ENCODE data around the gene STK38.

STK38 gene

DNA sequence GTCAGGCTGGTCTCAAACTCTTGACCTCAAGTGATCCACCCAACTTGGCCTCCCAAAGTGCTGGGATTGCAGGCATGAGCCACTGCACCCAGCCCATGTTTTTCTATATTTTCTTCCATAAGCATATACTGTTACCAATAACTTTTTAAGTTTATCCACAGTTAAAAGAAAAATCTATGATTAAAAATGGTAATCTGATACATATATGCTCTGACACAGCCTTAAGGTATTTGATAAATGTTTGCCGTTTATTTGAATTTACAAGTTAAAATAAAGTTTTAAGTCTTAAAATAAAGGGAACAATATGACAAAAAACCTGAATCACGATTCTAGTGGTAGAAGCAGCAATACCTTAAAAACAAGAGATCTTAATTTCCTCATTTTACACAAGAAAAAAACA, 5.2 kb downstream of the STK38 start:
- TF ChIP-seq, protein P1, sequence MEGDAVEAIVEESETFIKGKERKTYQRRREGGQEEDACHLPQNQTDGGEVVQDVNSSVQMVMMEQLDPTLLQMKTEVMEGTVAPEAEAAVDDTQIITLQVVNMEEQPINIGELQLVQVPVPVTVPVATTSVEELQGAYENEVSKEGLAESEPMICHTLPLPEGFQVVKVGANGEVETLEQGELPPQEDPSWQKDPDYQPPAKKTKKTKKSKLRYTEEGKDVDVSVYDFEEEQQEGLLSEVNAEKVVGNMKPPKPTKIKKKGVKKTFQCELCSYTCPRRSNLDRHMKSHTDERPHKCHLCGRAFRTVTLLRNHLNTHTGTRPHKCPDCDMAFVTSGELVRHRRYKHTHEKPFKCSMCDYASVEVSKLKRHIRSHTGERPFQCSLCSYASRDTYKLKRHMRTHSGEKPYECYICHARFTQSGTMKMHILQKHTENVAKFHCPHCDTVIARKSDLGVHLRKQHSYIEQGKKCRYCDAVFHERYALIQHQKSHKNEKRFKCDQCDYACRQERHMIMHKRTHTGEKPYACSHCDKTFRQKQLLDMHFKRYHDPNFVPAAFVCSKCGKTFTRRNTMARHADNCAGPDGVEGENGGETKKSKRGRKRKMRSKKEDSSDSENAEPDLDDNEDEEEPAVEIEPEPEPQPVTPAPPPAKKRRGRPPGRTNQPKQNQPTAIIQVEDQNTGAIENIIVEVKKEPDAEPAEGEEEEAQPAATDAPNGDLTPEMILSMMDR (IDR thresholded peaks at IDR 0.05; ENCODE audit: low read depth, low read length): no peak
- no peak overlapping the region for H3K4me3 ChIP-seq (replicated peaks in 1 of 2; ENCODE audit: low read depth in 2 of 2, low read length in 2 of 2)
- DNase-seq (ENCODE audit: low read depth in 2 of 2): no peak

DNA sequence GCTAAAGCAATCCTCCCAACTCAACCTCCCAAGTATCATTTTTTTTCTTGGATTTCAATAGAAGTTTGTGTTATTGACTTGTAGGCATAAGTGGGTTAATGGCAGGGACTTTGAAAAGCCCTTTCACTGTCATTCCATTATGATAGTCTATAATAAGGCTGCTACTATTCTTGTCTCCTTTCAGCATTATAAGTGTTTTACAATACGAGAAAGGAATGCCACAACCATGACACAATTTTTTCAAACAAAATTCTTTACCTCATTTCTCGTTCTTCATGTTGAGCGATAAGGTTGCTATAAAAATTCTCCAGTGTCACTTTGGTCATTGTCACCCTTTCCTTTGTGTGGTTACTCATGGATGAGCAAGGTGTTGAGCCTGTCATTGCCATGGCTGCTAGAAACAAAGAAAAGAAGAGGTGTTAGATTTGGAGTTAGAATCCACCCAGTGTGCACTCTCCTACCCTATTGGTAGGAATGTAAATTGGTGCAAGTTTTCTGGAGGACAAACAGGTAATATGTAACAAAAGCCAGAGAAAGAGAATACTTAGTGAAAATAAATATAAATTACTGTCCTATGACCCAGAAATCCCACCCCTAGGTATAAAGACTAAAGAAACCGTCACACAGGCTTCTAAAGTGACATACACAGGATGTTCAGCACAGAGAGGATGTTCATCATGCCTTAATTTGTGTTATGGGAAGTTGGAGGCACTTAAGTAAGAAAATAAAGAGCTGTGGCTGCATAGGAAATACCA, 7.3 kb downstream of the STK38 start:
- H3K4me3 ChIP-seq (replicated peaks in 1 of 2; ENCODE audit: low read depth in 2 of 2, low read length in 2 of 2): no peak overlapping the region
- TF ChIP-seq, protein P1 (IDR thresholded peaks at IDR 0.05; ENCODE audit: low read depth, low read length): no peak
- no peak for DNase-seq (ENCODE audit: low read depth in 2 of 2)

DNA sequence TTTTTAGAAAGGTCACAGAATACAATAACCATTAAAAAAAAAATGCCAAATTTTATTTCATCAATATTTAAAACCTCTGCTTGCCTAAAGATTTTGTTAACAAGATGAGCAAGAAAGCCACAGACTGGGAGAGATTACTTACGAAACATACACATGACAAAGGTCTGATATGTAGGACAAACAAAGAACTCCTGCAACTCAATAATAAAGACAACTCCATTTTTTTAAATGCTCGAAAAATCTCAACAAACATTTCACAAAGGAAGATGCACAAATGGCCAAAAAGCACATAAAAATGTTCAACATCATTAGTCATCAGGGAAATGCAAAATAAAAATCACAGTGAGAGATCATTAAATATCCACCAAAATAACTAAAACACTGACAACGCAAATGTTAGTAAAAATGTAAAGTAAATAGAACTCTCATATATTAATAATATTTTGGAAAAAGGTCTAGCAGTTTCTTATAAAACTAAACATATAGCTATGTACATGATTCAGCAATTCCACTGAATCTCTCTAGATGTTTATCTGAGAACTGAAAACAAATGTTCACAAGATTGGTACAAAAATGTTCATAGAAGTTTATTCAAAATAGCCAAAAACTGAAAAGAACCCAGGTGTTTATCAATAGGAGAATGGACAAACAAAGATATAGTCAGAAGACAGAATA, 10.3 kb downstream of the STK38 start:
- H3K4me3 ChIP-seq (replicated peaks in 1 of 2; ENCODE audit: low read depth in 2 of 2, low read length in 2 of 2): no peak overlapping the region
- no peak for DNase-seq (ENCODE audit: low read depth in 2 of 2)
- TF ChIP-seq, protein P1 (IDR thresholded peaks at IDR 0.05; ENCODE audit: low read depth, low read length): no peak

DNA sequence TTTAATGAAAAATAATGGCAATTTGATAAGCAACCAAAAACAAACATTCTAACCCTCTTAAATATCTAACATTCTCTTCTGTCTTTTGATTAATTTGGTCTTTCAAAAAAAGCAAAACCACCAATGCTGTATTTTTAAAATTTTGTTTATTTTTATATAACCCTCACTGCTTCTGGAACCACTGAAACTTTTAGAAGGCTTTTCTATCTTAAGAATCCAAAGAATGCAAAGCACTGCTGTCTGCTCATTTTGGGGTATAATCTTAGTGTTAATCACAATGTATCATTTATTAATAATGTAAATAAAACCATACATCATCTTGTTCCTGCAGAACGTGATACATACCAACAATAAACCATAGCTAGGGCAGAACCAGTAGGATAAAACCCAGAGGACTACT, 14.0 kb downstream of the STK38 start:
- no peak overlapping the region for H3K4me3 ChIP-seq (replicated peaks in 1 of 2; ENCODE audit: low read depth in 2 of 2, low read length in 2 of 2)
- DNase-seq (ENCODE audit: low read depth in 2 of 2): no peak
- TF ChIP-seq, protein P1 (IDR thresholded peaks at IDR 0.05; ENCODE audit: low read depth, low read length): no peak

DNA sequence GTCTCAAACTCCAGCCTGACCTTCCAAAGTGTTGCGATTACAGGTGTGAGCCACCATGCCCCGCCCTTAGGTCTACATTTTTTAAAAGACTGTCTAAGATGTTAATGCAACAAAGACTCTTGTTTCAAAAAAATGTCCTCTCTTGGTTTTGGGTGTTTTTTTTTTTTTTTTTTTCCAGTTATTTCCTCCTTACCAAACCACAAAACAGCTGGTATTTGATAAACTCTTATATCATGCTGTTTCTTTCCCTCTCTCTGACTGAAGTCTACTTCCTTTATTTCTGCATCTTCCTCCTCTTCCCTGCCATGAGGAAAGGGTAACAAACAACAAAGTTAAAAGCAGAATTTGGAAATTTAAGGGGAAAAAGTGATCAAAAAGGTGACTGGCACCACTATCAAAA, 21.2 kb downstream of the STK38 start:
- H3K4me3 ChIP-seq (replicated peaks in 1 of 2; ENCODE audit: low read depth in 2 of 2, low read length in 2 of 2): no peak overlapping the region
- TF ChIP-seq, protein P1 (IDR thresholded peaks at IDR 0.05; ENCODE audit: low read depth, low read length): no peak
- no peak for DNase-seq (ENCODE audit: low read depth in 2 of 2)

DNA sequence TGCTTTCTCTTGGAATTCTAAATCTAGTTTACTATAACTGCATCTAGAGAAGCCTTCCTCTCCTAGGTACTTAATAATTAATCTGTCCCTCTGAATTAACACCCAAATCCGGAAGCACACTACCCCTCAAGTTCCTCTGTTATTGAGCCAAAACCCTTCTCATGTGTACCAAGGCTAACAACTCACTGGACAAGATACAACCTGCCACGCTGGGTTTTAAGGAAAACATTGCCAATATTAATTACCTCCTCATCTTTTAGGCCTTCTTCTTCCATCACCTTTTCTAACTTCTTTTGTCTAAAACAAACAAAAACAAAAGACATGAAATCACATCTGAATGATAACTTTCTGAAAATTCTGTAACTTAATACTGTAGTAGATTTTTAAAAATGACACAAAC, 21.9 kb downstream of the STK38 start:
- DNase-seq (ENCODE audit: low read depth in 2 of 2): no peak
- no peak overlapping the region for H3K4me3 ChIP-seq (replicated peaks in 1 of 2; ENCODE audit: low read depth in 2 of 2, low read length in 2 of 2)
- TF ChIP-seq, protein P1 (IDR thresholded peaks at IDR 0.05; ENCODE audit: low read depth, low read length): no peak

All from cardiac fibroblast (primary cell).